Right lung (tissue), 5 donors: Measurements from ENCODE around the gene WDR45B. TPM values are rescaled to one million over a fixed set of nuclear protein-coding genes. Genes with fewer than 3 reads are reported as not detected.
"Not testable (repeated sequence)": the region's sequence is repeated elsewhere in the genome, so short reads cannot be mapped to it uniquely, and the experiment has no call there.

Experiments used
- DNase-seq, 2 donors: peaks; one replicate each; pipeline ENCODE4 v3.0.0-alpha.2; 2013
- polyA plus RNA-seq, 5 donors: library from polyadenylated mRNA; unstranded; fragments of 120-200 nt; gene quantifications; one replicate each; pipeline versions ENCODE4 v1.2.1 to v1.2.3, GENCODE V29; 2013; ENCODE audit warnings: inconsistent platforms in 1 of 5, low replicate concordance in 1 of 5; ENCODE audit not compliant: insufficient read length in 5 of 5, insufficient read depth in 1 of 5

The WDR45B gene
- polyA plus RNA-seq, 5 donors = 74.0 to 95.4 (median 86.4) TPM

- DNase-seq = no peak
Measured at GRCh38 chr17:82587234-82588086, 60.8 kb downstream of the WDR45B start.

- no peak for DNase-seq
Measured at GRCh38 chr17:82586576-82587233, 61.5 kb downstream of the WDR45B start.

GRCh38 chr17:82585935-82586575 is 62.2 kb downstream of the WDR45B start:
- DNase-seq = peak in 1 of 2 donors; percentile 36

GRCh38 chr17:82583720-82584234 is 64.5 kb downstream of the WDR45B start:
- DNase-seq = no peak

GRCh38 chr17:82582709-82583108 is 65.5 kb downstream of the WDR45B start:
- DNase-seq = no peak

- no peak for DNase-seq
Measured at GRCh38 chr17:82582213-82582612, 66.0 kb downstream of the WDR45B start.

- DNase-seq = not testable (repeated sequence)
Measured at GRCh38 chr17:82579969-82580368, 68.3 kb downstream of the WDR45B start.

GRCh38 chr17:82577300-82577699 is 70.9 kb downstream of the WDR45B start:
- no peak for DNase-seq

GRCh38 chr17:82575581-82576221 is 72.5 kb downstream of the WDR45B start:
- DNase-seq = not testable (repeated sequence)

- no peak for DNase-seq
Measured at GRCh38 chr17:82574041-82574440, 74.2 kb downstream of the WDR45B start.

- DNase-seq = no peak
Measured at GRCh38 chr17:82571855-82572254, 76.4 kb downstream of the WDR45B start.

GRCh38 chr17:82570277-82570676 is 78.0 kb downstream of the WDR45B start:
- DNase-seq = no peak

- no peak for DNase-seq
Measured at GRCh38 chr17:82569621-82570020, 78.6 kb downstream of the WDR45B start.

GRCh38 chr17:82568997-82569393 is 79.2 kb downstream of the WDR45B start:
- no peak for DNase-seq

- DNase-seq = no peak
Measured at GRCh38 chr17:82567286-82567685, 81.0 kb downstream of the WDR45B start.

GRCh38 chr17:82566129-82566960 is 81.9 kb downstream of the WDR45B start:
- no peak for DNase-seq

GRCh38 chr17:82565551-82565950 is 82.7 kb downstream of the WDR45B start:
- no peak for DNase-seq
